KOPT-K1 (cell line): Measurements from ENCODE around the gene MTMR3.

Experiments
- H3K27ac ChIP-seq: fragments of 200-600 bp; sonication (generic); 2 replicates; pipeline ENCODE4 v1.5.1; 2016; ENCODE audit warnings: antibody characterized with exemption, mild to moderate bottlenecking, low read depth, low read length; ENCODE audit not compliant: poor library complexity, severe bottlenecking
- H3K36me3 ChIP-seq: fragments of 200-600 bp; sonication (generic); 2 replicates; pipeline ENCODE4 v1.5.1; 2017; ENCODE audit warnings: antibody characterized with exemption, mild to moderate bottlenecking, low read length, moderate library complexity; ENCODE audit not compliant: insufficient read depth
- H3K9me3 ChIP-seq: fragments of 200-600 bp; sonication (generic); 2 replicates; pipeline ENCODE4 v1.5.1; 2017; ENCODE audit warnings: antibody characterized with exemption, low read length, mild to moderate bottlenecking; ENCODE audit not compliant: insufficient read depth, poor library complexity, severe bottlenecking

Gene MTMR3

GRCh38 chr22:30040499-30041260 lies 157.7 kb downstream of the MTMR3 start:
- no peaks in the 10 kb centered on the region for H3K36me3 ChIP-seq
- H3K27ac ChIP-seq = no peak overlapping the region

GRCh38 chr22:30041475-30041874 lies 158.5 kb downstream of the MTMR3 start:
- Histone ChIP-seq H3K36me3 (no peaks in the 10 kb centered on the region), H3K9me3 (no peaks in the 10 kb centered on the region), H3K27ac (no peak overlapping the region)

More at GRCh38 chr22:30040499-30041260, 157.7 kb downstream of the MTMR3 start:
- no peaks in the 10 kb centered on the region for H3K9me3 ChIP-seq

DNA sequence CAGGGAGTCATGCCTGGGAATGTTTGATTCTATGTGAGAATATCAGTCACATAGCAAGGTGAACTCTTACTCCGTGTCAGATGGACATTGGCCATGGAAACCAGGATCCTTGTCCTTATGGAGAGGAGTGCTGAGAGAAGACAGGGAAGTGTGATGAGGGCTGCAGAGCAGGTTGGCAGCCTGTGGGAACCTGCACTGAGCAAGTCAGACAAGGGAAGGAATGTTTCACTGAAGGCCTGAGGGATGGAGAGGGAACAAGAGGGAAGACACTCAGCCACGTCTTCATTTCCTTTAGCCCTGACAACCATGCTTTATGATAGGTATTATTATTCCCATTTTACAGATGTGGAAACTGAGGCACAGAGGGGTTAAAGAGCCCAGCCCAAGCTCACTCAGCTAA lies 158.9 kb downstream of the MTMR3 start:
- Histone ChIP-seq H3K9me3 (no peaks in the 10 kb centered on the region), H3K27ac (no peak overlapping the region), H3K36me3 (no peaks in the 10 kb centered on the region)

- no peak overlapping the region for H3K27ac ChIP-seq
Measured at GRCh38 chr22:30043161-30043560, 160.2 kb downstream of the MTMR3 start.

DNA sequence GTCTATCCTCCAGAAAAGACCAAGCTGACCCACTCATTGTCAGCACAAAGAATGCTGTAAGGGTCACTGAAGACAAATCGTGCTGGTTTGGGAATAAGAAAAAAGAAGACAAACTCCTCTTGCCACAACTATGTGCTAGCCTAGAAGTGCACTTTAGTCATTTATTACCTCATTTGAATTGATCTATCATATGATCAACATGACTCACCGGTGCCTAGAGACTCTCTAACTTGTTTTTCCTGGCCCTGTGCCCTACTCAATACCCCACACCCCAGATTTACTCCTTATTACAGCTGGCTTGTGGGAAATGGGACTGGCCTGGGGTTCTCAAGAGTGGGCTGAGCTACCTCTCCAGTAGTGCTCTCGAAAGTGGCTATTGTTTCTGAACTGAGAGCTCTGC lies 161.4 kb downstream of the MTMR3 start:
- Histone ChIP-seq H3K27ac (no peak overlapping the region), H3K36me3 (no peaks in the 10 kb centered on the region)

More at GRCh38 chr22:30043161-30043560, 160.2 kb downstream of the MTMR3 start:
- H3K36me3 ChIP-seq = no peaks in the 10 kb centered on the region
- no peaks in the 10 kb centered on the region for H3K9me3 ChIP-seq

GRCh38 chr22:30044881-30045493 lies 162.0 kb downstream of the MTMR3 start:
- Histone ChIP-seq H3K27ac (no peak overlapping the region), H3K9me3 (no peaks in the 10 kb centered on the region), H3K36me3 (no peaks in the 10 kb centered on the region)

More for the DNA sequence above, 161.4 kb downstream of the MTMR3 start:
- H3K9me3 ChIP-seq = no peaks in the 10 kb centered on the region

- Histone ChIP-seq H3K9me3 (no peaks in the 10 kb centered on the region), H3K27ac (no peak overlapping the region), H3K36me3 (no peaks in the 10 kb centered on the region)
Measured at GRCh38 chr22:30045494-30045887, 162.5 kb downstream of the MTMR3 start.

DNA sequence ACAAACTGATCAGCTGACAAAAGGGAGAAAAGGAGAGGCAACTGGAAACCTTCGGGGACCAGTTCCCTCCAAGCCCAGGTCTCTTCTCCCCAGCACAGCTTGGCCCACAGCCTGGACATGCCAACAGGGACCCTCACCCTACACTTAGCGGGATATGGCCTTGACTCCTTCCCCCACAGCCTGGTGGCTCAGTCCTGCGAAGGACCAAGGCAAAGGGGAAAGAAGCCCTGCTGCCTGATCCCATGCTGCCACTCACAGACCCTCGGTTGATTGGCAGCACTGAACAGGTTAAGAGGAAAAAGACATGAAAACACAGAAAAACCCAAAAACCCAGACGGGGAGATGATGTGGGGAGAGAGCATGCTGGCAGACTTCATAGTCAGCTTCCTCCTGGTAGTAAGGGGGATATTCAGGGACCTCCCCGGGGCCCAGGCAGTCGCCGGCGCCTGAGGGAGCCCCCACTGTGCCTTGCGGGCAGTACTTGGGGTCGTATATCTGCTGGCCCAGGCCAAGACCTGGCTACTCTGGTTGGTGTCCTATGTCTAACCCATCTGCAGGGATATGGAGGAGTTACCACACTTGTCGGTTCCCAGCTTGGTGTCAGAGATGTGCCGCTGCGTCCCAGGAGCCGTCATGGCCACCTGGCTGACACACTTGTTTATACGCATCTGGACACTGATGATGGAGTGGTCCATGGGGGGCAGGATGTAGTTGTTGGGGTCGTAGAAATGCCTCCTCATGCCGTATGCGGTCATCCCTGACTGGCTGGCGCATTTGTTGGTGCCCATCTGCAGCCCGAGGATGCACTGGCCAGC lies 163.1 kb downstream of the MTMR3 start:
- Histone ChIP-seq H3K36me3 (no peaks in the 10 kb centered on the region), H3K9me3 (no peaks in the 10 kb centered on the region), H3K27ac (no peak overlapping the region)

GRCh38 chr22:30046716-30047363 lies 163.9 kb downstream of the MTMR3 start:
- H3K36me3 ChIP-seq = no peaks in the 10 kb centered on the region
- H3K27ac ChIP-seq = peak overlapping the region; percentile 54
- H3K9me3 ChIP-seq = no peaks in the 10 kb centered on the region

- H3K9me3 ChIP-seq = no peaks in the 10 kb centered on the region
- peak overlapping the region; percentile 54 for H3K27ac ChIP-seq
- no peaks in the 10 kb centered on the region for H3K36me3 ChIP-seq
Measured at GRCh38 chr22:30047364-30047738, 164.4 kb downstream of the MTMR3 start.

DNA sequence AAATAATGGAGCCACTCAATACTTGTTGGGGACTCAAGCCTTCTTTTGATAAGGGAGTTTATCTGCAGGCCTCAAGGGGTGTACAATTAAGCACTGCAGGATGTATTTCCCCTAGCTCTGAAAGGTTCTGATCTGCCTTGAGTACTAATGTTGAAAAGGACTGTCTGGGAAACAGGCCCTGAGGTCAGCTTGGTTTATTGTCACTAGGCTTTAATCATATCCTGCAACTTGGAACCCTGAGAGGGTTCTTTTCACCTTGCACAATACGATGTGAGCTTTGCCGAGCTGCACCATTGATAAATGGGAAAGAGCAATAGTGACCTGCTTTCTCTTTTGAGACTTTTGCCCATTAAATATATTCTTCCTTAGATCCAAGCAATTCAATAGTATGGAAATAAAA lies 165.7 kb downstream of the MTMR3 start:
- Histone ChIP-seq H3K36me3 (no peaks in the 10 kb centered on the region), H3K27ac (no peak overlapping the region), H3K9me3 (no peaks in the 10 kb centered on the region)

DNA sequence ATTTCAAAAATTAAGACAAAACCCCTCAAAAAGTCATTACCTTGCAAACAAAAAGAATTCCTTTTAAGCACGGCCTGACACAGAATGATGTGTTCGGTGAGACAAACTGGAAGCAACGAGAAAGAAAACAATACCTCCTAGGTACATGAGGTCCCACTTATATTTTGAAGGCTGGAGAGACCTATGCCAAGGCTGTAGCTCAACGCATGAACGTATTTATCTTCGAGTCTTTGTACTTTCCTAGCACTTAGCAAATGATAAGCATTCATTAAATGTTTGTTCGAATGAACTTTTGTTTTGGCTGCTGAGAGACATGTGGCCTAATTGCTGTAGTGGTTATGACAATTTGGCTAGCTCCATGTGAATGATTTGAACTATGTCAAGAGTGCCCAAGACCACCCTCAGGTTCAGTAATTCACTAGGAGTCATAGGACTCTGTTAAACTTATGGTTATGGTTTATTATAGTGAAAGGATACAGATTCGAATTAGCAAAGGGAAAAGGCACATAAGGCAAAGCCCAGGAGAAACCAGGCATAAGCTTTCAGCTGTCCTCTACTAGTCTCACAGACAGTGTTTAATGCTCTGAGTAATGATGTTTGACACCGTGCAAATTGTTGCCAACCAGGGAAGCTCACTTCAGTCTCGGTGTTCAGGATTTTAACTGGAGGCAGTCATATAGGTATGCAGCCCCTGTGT lies 171.2 kb downstream of the MTMR3 start:
- no peak overlapping the region for H3K27ac ChIP-seq
- peaks cover 6% of the 10 kb centered on the region for H3K9me3 ChIP-seq
- H3K36me3 ChIP-seq = no peaks in the 10 kb centered on the region

DNA sequence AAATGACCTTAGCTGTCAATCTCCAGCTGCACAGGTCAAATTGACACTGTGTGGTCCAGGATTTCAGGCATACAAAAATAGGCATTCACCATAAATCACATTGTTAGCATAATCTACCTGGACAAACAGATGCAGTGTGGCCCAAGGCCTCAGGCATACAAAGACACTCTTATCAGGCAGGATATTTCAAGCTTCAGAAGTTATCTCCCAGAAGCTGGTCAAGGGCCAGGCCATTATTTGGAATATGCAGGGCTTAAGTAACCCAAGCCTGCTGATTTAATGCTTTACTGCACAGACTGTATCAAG lies 171.7 kb downstream of the MTMR3 start:
- H3K9me3 ChIP-seq = peaks cover 6% of the 10 kb centered on the region

DNA sequence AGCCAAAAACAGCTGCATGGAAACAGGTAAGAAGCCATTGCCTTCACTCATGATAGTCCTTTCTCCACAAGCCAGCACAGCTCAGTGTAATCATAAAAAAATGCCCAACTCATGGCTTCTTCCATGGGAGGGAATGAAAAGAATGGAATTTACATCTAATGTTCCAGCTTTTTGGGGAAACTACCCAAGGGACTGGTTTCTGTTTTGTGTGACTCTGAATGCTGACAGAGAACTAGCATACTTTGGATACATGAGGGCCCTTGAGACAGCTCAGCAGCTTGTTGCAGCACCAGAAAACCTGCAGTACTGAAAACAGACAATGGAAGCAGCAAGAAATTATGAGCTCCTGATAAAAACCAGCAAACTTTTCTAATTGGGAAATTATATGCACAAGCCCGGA lies 173.0 kb downstream of the MTMR3 start:
- Histone ChIP-seq H3K36me3 (no peaks in the 10 kb centered on the region), H3K27ac (no peak overlapping the region), H3K9me3 (peaks cover 6% of the 10 kb centered on the region)

More for the DNA sequence above, 171.7 kb downstream of the MTMR3 start:
- no peaks in the 10 kb centered on the region for H3K36me3 ChIP-seq
- H3K27ac ChIP-seq = no peak overlapping the region
